H9 (cell line): Measurements from ENCODE around the gene CMC4. TPM values are rescaled to one million over a fixed set of nuclear protein-coding genes. Genes with fewer than 3 reads are reported as not detected.

Experiments
- DNase-seq: peaks from one replicate; pipeline ENCODE4 v3.0.0-alpha.2; 2017
- H2AFZ ChIP-seq: one replicate; pipeline ENCODE4 v1.6.1; 2013; ENCODE audit warnings: mild to moderate bottlenecking, low read length, control low read depth, moderate library complexity
- H2AK5ac ChIP-seq: 2 replicates; pipeline ENCODE4 v1.6.1; 2013; ENCODE audit warnings: low read length, control low read depth, mixed read lengths; ENCODE audit not compliant: insufficient read length
- H2BK120ac ChIP-seq: one replicate; pipeline ENCODE4 v1.6.1; 2013; ENCODE audit warnings: low read depth, mild to moderate bottlenecking, low read length, control low read depth, inconsistent platforms; ENCODE audit not compliant: poor library complexity, severe bottlenecking
- H2BK12ac ChIP-seq: 2 replicates; pipeline ENCODE4 v1.6.1; 2013; ENCODE audit warnings: low read length, control low read depth, mixed read lengths, low read depth; ENCODE audit not compliant: insufficient read length
- H2BK15ac ChIP-seq: 2 replicates; pipeline ENCODE4 v1.6.1; 2013; ENCODE audit warnings: low read depth, low read length, control low read depth
- H2BK20ac ChIP-seq: one replicate; pipeline ENCODE4 v1.6.1; 2013; ENCODE audit warnings: low read depth, mild to moderate bottlenecking, low read length, control low read depth, inconsistent platforms; ENCODE audit not compliant: poor library complexity, severe bottlenecking
- H2BK5ac ChIP-seq: 2 replicates; pipeline ENCODE4 v1.6.1; 2013; ENCODE audit warnings: low read length, control low read depth, mixed read lengths; ENCODE audit not compliant: insufficient read length
- H3K14ac ChIP-seq: 2 replicates; pipeline ENCODE4 v1.6.1; 2013; ENCODE audit warnings: low read length, control low read depth; ENCODE audit not compliant: insufficient read depth
- H3K18ac ChIP-seq: 2 replicates; pipeline ENCODE4 v1.6.1; 2013; ENCODE audit warnings: low read depth, mild to moderate bottlenecking, mixed read lengths, low read length, control low read depth; ENCODE audit not compliant: insufficient read length
- H3K23ac ChIP-seq: 2 replicates; pipeline ENCODE4 v1.6.1; 2013; ENCODE audit warnings: low read length, control low read depth, mixed read lengths, low read depth; ENCODE audit not compliant: insufficient read length
- H3K23me2 ChIP-seq: 2 replicates; pipeline ENCODE4 v1.6.1; 2013; ENCODE audit warnings: low read depth, mild to moderate bottlenecking, mixed read lengths, low read length, control low read depth; ENCODE audit not compliant: insufficient read length, poor library complexity, severe bottlenecking
- H3K27ac ChIP-seq: 2 replicates; pipeline ENCODE4 v1.5.1; 2013; ENCODE audit warnings: low read length, control low read depth, mixed read lengths, low read depth; ENCODE audit not compliant: insufficient read length
- H3K27me3 ChIP-seq: 2 replicates; pipeline ENCODE4 v1.6.1; 2013; ENCODE audit warnings: low read length, control low read depth, inconsistent platforms; ENCODE audit not compliant: insufficient read depth
- H3K4ac ChIP-seq: 2 replicates; pipeline ENCODE4 v1.6.1; 2013; ENCODE audit warnings: low read depth, mild to moderate bottlenecking, control low read depth, inconsistent platforms, low read length, moderate library complexity
- H3K4me1 ChIP-seq: 2 replicates; pipeline ENCODE4 v1.6.1; 2013; ENCODE audit warnings: low read length, control low read depth, inconsistent platforms; ENCODE audit not compliant: insufficient read depth
- H3K4me2 ChIP-seq: 2 replicates; pipeline ENCODE4 v1.6.1; 2013; ENCODE audit warnings: low read length, control low read depth, mixed read lengths; ENCODE audit not compliant: insufficient read length, insufficient read depth
- H3K56ac ChIP-seq: 2 replicates; pipeline ENCODE4 v1.6.1; 2013; ENCODE audit warnings: low read depth, mild to moderate bottlenecking, mixed read lengths, low read length, control low read depth; ENCODE audit not compliant: insufficient read length
- H3K79me1 ChIP-seq: 2 replicates; pipeline ENCODE4 v1.6.1; 2013; ENCODE audit warnings: low read depth, mild to moderate bottlenecking, moderate library complexity, low read length, control low read depth, inconsistent platforms; ENCODE audit not compliant: insufficient read depth, poor library complexity, severe bottlenecking
- H3K79me2 ChIP-seq: 2 replicates; pipeline ENCODE4 v1.6.1; 2013; ENCODE audit warnings: low read length, control low read depth, inconsistent platforms; ENCODE audit not compliant: insufficient read depth
- H3K9ac ChIP-seq: 2 replicates; pipeline ENCODE4 v1.6.1; 2013; ENCODE audit warnings: low read length, control low read depth, mixed read lengths; ENCODE audit not compliant: insufficient read length; ENCODE audit errors: extremely low read depth
- H3K9me3 ChIP-seq: one replicate; pipeline ENCODE4 v1.6.1; 2013; ENCODE audit warnings: low read depth, low read length, inconsistent platforms; ENCODE audit not compliant: control insufficient read depth
- H3T11ph ChIP-seq: one replicate; pipeline ENCODE4 v1.6.1; 2013; ENCODE audit warnings: mild to moderate bottlenecking, low read length, control low read depth, inconsistent platforms
- H4K20me1 ChIP-seq: one replicate; pipeline ENCODE4 v1.6.1; 2013; ENCODE audit not compliant: control insufficient read depth, insufficient read length, insufficient read depth
- H4K5ac ChIP-seq: 2 replicates; pipeline ENCODE4 v1.6.1; 2013; ENCODE audit warnings: low read depth, mild to moderate bottlenecking, mixed read lengths, low read length, control low read depth; ENCODE audit not compliant: insufficient read length
- H4K8ac ChIP-seq: replicated peaks from 2 replicates; pipeline ENCODE4 v1.6.1; 2013; ENCODE audit warnings: low read length, control low read depth, mixed read lengths, low read depth; ENCODE audit not compliant: insufficient read length
- H4K91ac ChIP-seq: 2 replicates; pipeline ENCODE4 v1.6.1; 2013; ENCODE audit warnings: low read depth, mild to moderate bottlenecking, moderate library complexity, mixed read lengths, low read length, control low read depth; ENCODE audit not compliant: insufficient read length
- H3K27ac Mint-ChIP-seq, 3 experiments: 2 replicates in 2 of 3; 3 replicates in 1 of 3; pipeline ENCODE4 v1.8.0; 2020 to 2021; ENCODE audit warnings: mixed read lengths in 3 of 3, mild to moderate bottlenecking in 1 of 3, moderate library complexity in 1 of 3
- H3K27me3 Mint-ChIP-seq: 2 replicates; pipeline ENCODE4 v1.8.0; 2021; ENCODE audit warnings: low read depth, mild to moderate bottlenecking, moderate library complexity, mixed read lengths
- H3K36me3 Mint-ChIP-seq, 3 experiments: 2 replicates in 2 of 3; 3 replicates in 1 of 3; pipeline ENCODE4 v1.8.0; 2020 to 2021; ENCODE audit warnings: low read depth in 3 of 3, mixed read lengths in 3 of 3; ENCODE audit not compliant: insufficient read depth in 1 of 3
- H3K4me1 Mint-ChIP-seq, 2 experiments: 2 replicates each; pipeline ENCODE4 v1.8.0; 2020; ENCODE audit warnings: mixed read lengths in 2 of 2
- H3K4me3 Mint-ChIP-seq, 2 experiments: 2 replicates in 1 of 2; 3 replicates in 1 of 2; pipeline ENCODE4 v1.8.0; 2020 to 2021; ENCODE audit warnings: mild to moderate bottlenecking in 2 of 2, mixed read lengths in 2 of 2, moderate library complexity in 1 of 2
- H3K9me3 Mint-ChIP-seq, 2 experiments: 2 replicates in 1 of 2; 3 replicates in 1 of 2; pipeline ENCODE4 v1.8.0; 2020; ENCODE audit warnings: mild to moderate bottlenecking in 2 of 2, mixed read lengths in 2 of 2, moderate library complexity in 1 of 2
- CTCF ChIP-seq: fragments of 200-600 bp; sonication (generic); conservative IDR thresholded peaks from 3 replicates; pipeline ENCODE4 v1.8.0; 2021; ENCODE audit warnings: antibody characterized with exemption, mild to moderate bottlenecking
- whole genome bisulfite sequencing: extraction: QIAGEN DNeasy Blood & Tissue Kit; methylation state at CpG from one replicate; pipeline ENCODE4 v1.1.7; 2013; ENCODE audit warnings: missing lambda C conversion rate, low lambda C conversion rate, mixed read lengths; ENCODE audit not compliant: insufficient read length; ENCODE audit errors: extremely low coverage; 5-methylcytosine and 5-hydroxymethylcytosine counted together
- total RNA-seq: library from RNA; stranded (reverse); gene quantifications from 2 replicates; pipeline ENCODE4 v1.2.1, GENCODE V29; 2021

CMC4 gene
- total RNA-seq, 1 experiment from 2014 or later = 6.2 TPM

GRCh38 chrX:155027509-155028066, 43.3 kb downstream of the CMC4 start:
- H2BK20ac ChIP-seq = no peak overlapping the region
- H3T11ph ChIP-seq = no peak overlapping the region
- H2BK15ac ChIP-seq = no peak overlapping the region
- Mint-ChIP-seq H3K4me1 (peaks cover 4 to 6% of the 10 kb centered on the region in 2 experiments), H3K4me3 (peak overlapping the region; percentile 78 to 87), H3K9me3 (peaks cover 58 to 62% of the 10 kb centered on the region in 2 experiments), H3K27me3 (no peaks in the 10 kb centered on the region), H3K27ac (peak overlapping the region in 1 of 3 experiments; percentile 90; a peak in 3 of 7 replicates), H3K36me3 (peaks cover 3 to 7% (median 4%) of the 10 kb centered on the region in 3 experiments; a peak in 5 of 7 replicates)
- no peak overlapping the region for H2BK12ac ChIP-seq
- H3K9ac ChIP-seq = peak overlapping the region; percentile 79
- peaks cover 26% of the 10 kb centered on the region for H3K9me3 ChIP-seq
- H3K4me2 ChIP-seq = peak overlapping the region; percentile 87
- no peaks in the 10 kb centered on the region for H3K23me2 ChIP-seq
- TF ChIP-seq CTCF = no peak
- no peak overlapping the region for H3K23ac ChIP-seq
- no peak overlapping the region; the same call in 1 of the 2 replicates for H3K4ac ChIP-seq
- no peak overlapping the region for H2AFZ ChIP-seq
- no peak overlapping the region for H2AK5ac ChIP-seq
- no peaks in the 10 kb centered on the region for H4K20me1 ChIP-seq
- H3K27me3 ChIP-seq = no peaks in the 10 kb centered on the region
- peak overlapping the region; percentile 85 for H3K18ac ChIP-seq
- no peaks in the 10 kb centered on the region for H3K79me2 ChIP-seq
- peak overlapping the region; percentile 39; the same call in 1 of the 2 replicates for H3K14ac ChIP-seq
- DNase-seq = no peak
- H3K27ac ChIP-seq = no peak overlapping the region
- no peak overlapping the region for H4K91ac ChIP-seq
- no CpG with 5 or more reads among the region's 14 CpGs for WGBS
- H3K4me1 ChIP-seq = no peaks in the 10 kb centered on the region
- H3K56ac ChIP-seq = no peak overlapping the region
- H3K79me1 ChIP-seq = no peaks in the 10 kb centered on the region
- no peak overlapping the region for H4K8ac ChIP-seq
- H2BK5ac ChIP-seq = no peak overlapping the region
- H2BK120ac ChIP-seq = no peak overlapping the region
- H4K5ac ChIP-seq = peak overlapping the region; percentile 75
